Neuron (in vitro differentiated cells): ENCODE results near the gene RDH8.

Source experiments
- H2AFZ ChIP-seq: one replicate; pipeline ENCODE4 v1.6.1; 2013; ENCODE audit warnings: low read depth, mild to moderate bottlenecking, inconsistent platforms, low read length, moderate library complexity
- H3K27me3 ChIP-seq: one replicate; pipeline ENCODE4 v1.6.1; 2013; ENCODE audit warnings: low read length; ENCODE audit not compliant: insufficient read depth
- H3K36me3 ChIP-seq: one replicate; pipeline ENCODE4 v1.6.1; 2013; ENCODE audit warnings: low read length; ENCODE audit not compliant: insufficient read depth
- H3K4me1 ChIP-seq: one replicate; pipeline ENCODE4 v1.6.1; 2013; ENCODE audit warnings: low read length; ENCODE audit not compliant: insufficient read depth
- H3K4me3 ChIP-seq: 2 replicates; pipeline ENCODE4 v1.5.1; 2013; ENCODE audit warnings: mild to moderate bottlenecking, low read length, moderate library complexity
- H3K9me3 ChIP-seq: one replicate; pipeline ENCODE4 v1.6.1; 2013; ENCODE audit warnings: low read length

Gene RDH8

DNA sequence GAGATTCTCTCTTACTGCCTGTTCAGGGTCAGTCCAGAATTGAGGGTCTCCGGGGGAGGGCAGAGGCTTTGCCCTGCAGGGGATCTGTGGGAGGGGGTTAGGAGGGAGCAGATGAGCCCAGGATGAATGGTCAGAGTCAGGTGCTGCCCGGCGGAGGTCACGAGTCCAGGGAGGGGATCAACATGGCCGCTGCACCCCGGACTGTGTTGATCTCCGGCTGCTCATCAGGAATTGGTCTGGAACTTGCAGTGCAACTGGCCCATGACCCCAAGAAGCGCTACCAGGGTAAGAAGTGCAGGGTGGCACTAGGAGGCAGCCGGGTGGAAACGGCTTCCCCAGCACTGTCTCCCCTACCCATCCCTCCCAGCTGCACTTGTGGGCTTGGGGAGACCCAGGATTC lies at the start of gene RDH8:
TSS of gene RDH8 (plus strand) at position 168 of the 400 bp plus-strand sequence. CDS start at position 183, 15 bp downstream.
- peaks cover 51% of the 10 kb centered on the region for H3K27me3 ChIP-seq

GRCh38 chr19:9966024-9966423 lies 47.3 kb upstream of the RDH8 start:
- no peak overlapping the region for H3K4me3 ChIP-seq
- H3K9me3 ChIP-seq = no peaks in the 10 kb centered on the region
- H3K36me3 ChIP-seq = no peaks in the 10 kb centered on the region
- H3K4me1 ChIP-seq = no peaks in the 10 kb centered on the region
- no peak overlapping the region for H2AFZ ChIP-seq
- peaks cover 18% of the 10 kb centered on the region for H3K27me3 ChIP-seq

More for the DNA sequence above, at the start of gene RDH8:
- Histone ChIP-seq H3K36me3 (no peaks in the 10 kb centered on the region), H2AFZ (no peak within 1 kb of the TSS), H3K4me1 (peaks cover 14% of the 10 kb centered on the region), H3K9me3 (no peaks in the 10 kb centered on the region), H3K4me3 (no peak within 1 kb of the TSS)

- no peak overlapping the region for H3K4me3 ChIP-seq
- H3K36me3 ChIP-seq = no peaks in the 10 kb centered on the region
- H3K9me3 ChIP-seq = no peaks in the 10 kb centered on the region
- H2AFZ ChIP-seq = no peak overlapping the region
- no peaks in the 10 kb centered on the region for H3K4me1 ChIP-seq
- H3K27me3 ChIP-seq = peaks cover 18% of the 10 kb centered on the region
Observed at GRCh38 chr19:9966448-9966847, 46.8 kb upstream of the RDH8 start.

- peaks cover 18% of the 10 kb centered on the region for H3K27me3 ChIP-seq
- no peak overlapping the region for H2AFZ ChIP-seq
- H3K9me3 ChIP-seq = no peaks in the 10 kb centered on the region
- H3K36me3 ChIP-seq = no peaks in the 10 kb centered on the region
- no peak overlapping the region for H3K4me3 ChIP-seq
- H3K4me1 ChIP-seq = no peaks in the 10 kb centered on the region
Observed at GRCh38 chr19:9967326-9967725, 46.0 kb upstream of the RDH8 start.

GRCh38 chr19:9968820-9969687 lies 44.2 kb upstream of the RDH8 start:
- H3K9me3 ChIP-seq = no peaks in the 10 kb centered on the region
- no peaks in the 10 kb centered on the region for H3K4me1 ChIP-seq
- no peaks in the 10 kb centered on the region for H3K36me3 ChIP-seq
- H2AFZ ChIP-seq = no peak overlapping the region
- no peak overlapping the region for H3K4me3 ChIP-seq
- peaks cover 18% of the 10 kb centered on the region for H3K27me3 ChIP-seq

DNA sequence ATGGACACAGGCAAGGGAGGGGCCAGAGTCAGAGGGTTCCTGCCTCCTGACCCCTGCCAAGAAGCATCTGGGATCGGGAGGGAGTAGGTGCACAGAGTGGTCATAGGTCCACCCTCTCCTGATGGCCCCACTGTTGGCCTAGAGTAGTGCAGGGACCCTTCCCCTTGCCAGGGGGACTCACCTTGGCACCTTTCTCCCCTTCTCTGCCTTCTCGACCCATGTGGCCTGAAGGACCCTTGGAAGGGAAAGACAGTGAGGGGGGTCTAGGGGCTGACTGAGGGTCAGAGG lies 43.7 kb upstream of the RDH8 start:
- Histone ChIP-seq H2AFZ (no peak overlapping the region), H3K4me3 (no peak overlapping the region), H3K27me3 (peaks cover 18% of the 10 kb centered on the region), H3K36me3 (no peaks in the 10 kb centered on the region), H3K9me3 (no peaks in the 10 kb centered on the region), H3K4me1 (no peaks in the 10 kb centered on the region)

DNA sequence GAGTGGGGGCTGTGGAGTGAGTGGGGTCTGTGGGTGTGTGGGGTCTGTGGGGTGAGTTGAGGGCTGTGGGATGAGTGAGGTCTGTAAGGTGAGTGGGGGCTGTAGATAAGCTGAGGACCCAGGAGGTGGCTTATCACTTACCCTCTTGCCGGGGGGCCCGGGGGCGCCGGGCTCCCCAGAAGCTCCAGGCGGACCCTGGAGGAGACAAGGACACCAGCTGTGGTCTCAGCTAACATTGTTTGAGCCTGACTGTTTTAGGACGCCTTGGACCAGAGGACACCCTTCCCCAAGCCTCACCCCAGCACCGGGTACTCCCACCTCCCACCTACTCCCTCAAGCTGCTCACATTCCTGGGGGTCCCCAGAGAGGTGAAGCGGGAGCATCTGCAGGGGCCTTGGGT lies 42.8 kb upstream of the RDH8 start:
- Histone ChIP-seq H3K27me3 (peaks cover 18% of the 10 kb centered on the region), H3K9me3 (no peaks in the 10 kb centered on the region), H3K4me3 (no peak overlapping the region), H2AFZ (no peak overlapping the region), H3K4me1 (no peaks in the 10 kb centered on the region), H3K36me3 (no peaks in the 10 kb centered on the region)

DNA sequence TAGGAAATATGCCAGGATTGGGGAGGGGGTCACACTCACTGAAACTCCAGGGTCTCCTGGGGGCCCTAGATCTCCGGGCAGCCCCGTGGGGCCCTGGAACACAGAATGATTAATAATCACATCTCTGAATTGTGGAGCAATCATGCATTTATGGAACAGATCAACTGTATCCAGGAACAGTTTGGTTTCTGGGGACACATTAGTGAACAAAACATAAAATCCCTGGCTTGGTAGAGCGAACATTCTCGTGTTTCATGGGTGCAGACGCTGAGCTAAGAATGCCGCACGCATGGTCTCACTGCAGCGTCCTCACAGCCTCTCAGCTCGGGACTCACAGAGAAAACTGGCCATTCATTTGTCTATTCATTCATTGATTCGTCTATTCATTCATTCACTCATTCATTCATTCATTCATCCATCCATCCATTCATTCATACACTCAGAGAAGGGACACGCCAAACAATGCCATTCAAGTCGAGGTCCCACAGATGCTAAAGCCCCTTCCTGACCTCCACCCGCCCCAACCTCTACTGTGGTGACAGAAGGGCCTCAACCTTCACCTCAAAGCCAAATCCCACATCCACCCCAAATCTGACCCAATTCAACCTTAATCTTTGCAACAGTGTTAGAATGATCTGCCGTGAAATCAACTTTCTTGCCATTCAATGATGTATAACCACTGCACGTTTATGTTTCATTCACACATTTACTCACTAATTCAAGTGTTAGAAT lies 42.0 kb upstream of the RDH8 start:
- Histone ChIP-seq H3K27me3 (peaks cover 14% of the 10 kb centered on the region), H3K36me3 (no peaks in the 10 kb centered on the region), H2AFZ (no peak overlapping the region), H3K4me1 (no peaks in the 10 kb centered on the region), H3K4me3 (no peak overlapping the region), H3K9me3 (no peaks in the 10 kb centered on the region)

DNA sequence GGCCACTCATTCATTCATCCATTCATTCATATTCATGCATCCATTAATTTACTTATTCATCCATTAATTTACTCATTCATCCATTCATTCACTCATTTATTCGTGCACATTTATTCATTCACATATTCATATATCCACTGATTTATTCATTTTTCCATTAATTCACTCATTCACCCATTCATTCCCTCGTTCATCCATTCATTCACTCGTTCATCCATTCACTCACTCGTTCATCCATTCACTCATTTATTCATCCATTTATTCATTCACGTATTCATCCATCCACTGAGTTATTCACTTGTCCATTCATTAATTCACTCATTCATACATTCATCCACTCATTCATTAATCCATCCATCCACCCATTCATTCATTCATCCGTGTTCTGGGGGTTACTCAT lies 41.2 kb upstream of the RDH8 start:
- no peaks in the 10 kb centered on the region for H3K36me3 ChIP-seq
- no peaks in the 10 kb centered on the region for H3K9me3 ChIP-seq
- peaks cover 7% of the 10 kb centered on the region for H3K27me3 ChIP-seq
- no peaks in the 10 kb centered on the region for H3K4me1 ChIP-seq
- no peak overlapping the region for H3K4me3 ChIP-seq
- no peak overlapping the region for H2AFZ ChIP-seq

DNA sequence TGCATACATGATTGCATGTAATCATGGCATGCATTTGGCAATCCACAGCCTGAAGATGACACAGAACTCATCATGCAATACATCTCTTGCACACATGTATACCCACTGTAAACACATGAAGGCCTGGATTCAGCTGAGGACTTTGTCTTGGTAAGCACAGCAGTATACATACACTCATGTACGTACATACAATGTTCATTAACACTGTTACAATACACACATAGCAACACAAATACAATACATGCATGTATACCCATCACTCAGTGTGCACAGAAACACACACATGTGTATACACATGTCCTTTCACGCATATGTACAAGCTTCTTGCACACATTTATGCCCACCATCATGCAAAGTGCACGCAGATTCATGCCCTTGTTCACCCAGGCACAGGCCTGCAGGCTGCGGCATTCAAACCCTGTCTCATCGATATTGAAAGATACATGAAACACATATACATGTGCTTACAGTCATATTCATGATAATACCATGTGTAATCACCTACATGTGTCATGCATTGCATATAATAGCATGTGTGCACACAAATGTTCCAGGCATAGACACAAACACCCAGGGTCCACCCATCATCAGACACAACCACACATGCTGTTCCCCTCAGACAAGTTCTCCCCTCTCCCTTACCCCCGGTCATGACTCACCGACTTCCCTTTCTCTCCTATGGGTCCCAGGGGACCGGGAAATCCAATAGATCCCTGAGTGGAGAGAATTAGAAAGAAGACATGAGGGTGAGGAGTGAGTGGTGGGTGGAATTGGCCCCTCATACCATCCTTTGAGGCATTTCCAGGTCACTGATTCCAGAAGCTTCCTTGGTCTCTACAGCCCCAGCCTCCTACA lies 31.6 kb upstream of the RDH8 start:
- H3K9me3 ChIP-seq = no peaks in the 10 kb centered on the region
- H3K27me3 ChIP-seq = no peaks in the 10 kb centered on the region
- no peaks in the 10 kb centered on the region for H3K36me3 ChIP-seq
- no peak overlapping the region for H2AFZ ChIP-seq
- H3K4me1 ChIP-seq = peaks cover 8% of the 10 kb centered on the region
- H3K4me3 ChIP-seq = no peak overlapping the region

DNA sequence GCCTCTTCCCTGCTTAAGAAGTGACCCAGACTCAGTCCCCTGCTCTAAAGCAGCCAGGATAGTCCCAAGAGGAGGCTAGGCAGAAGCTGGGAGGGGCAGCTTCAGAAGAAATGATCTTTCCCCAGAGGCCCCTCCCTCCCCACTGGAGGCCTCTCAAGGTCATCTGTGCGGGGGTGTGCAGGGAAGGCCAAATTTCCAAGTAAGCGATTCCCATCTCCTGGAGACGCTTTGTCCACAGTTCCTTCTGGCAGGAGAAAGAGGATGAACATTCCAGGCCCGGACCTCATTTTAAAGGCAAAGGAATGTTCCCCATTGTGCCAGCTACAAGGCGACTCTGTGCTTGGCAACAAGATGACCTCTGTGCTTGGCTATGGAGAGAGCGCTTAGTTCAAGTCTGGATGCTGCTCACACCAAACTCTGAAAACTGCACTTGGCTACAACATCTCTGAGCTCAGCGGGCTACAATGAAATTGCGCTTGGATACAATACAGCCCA lies 26.4 kb upstream of the RDH8 start:
- Histone ChIP-seq H3K36me3 (no peaks in the 10 kb centered on the region), H3K4me3 (no peak overlapping the region), H3K9me3 (no peaks in the 10 kb centered on the region), H3K27me3 (no peaks in the 10 kb centered on the region), H3K4me1 (peaks cover 17% of the 10 kb centered on the region), H2AFZ (no peak overlapping the region)

DNA sequence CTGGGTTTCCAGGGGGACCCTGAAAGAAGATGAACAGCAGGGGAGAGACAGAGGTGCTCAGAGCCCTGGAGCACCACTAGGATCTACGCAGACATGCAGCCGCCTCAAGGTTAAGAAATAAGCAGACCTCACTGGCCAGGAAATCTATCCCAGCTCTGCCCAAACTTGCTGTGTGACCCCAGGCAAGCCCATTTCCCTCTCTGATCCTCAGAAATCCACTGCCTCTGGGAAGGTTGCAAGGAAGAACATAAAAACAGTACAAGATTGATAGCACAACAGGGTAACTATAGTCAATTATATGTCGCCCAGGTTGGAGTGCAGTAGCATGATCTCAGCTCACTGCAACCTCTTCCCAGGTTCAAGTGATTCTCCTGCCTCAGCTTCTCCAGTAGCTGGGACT lies 23.8 kb upstream of the RDH8 start:
- no peaks in the 10 kb centered on the region for H3K36me3 ChIP-seq

More for the DNA sequence above, 23.8 kb upstream of the RDH8 start:
- Histone ChIP-seq H2AFZ (no peak overlapping the region), H3K9me3 (no peaks in the 10 kb centered on the region), H3K4me3 (no peak overlapping the region), H3K27me3 (no peaks in the 10 kb centered on the region), H3K4me1 (peaks cover 17% of the 10 kb centered on the region)
